HG03575 (cell line): ENCODE results near the gene RIBC2.
"Not testable (repeated sequence)": the region's sequence is repeated elsewhere in the genome, so short reads cannot be mapped to it uniquely, and the experiment has no call there.

Experiments
- ATAC-seq: cut with Tn5 transposase; IDR thresholded peaks from one replicate; pipeline ENCODE4 v1.9.1; 2021; ENCODE audit not compliant: unreplicated experiment, insufficient number of reproducible peaks, low FRiP score; ENCODE audit errors: extremely low read depth

Gene RIBC2

DNA sequence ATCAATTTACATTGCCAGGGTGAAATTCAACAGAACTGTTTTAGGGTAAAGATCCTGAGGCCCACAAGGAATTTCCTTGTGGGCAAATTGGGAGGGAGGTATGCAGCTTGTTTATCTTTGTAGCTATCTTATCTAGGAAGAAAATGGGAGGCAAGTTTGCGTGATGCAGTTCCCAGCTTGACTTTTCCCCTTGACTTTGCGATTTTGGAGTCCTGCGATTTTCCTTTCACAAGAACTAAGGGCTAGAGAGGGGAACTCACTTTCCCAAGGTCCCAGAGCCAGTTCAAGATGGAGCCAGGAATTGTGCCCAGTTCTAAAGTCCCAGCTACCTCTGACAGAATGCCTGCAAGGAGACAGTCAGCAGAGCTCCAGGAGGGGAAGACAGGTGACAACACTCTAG lies 30.7 kb downstream of the RIBC2 start:
- no peak for ATAC-seq

DNA sequence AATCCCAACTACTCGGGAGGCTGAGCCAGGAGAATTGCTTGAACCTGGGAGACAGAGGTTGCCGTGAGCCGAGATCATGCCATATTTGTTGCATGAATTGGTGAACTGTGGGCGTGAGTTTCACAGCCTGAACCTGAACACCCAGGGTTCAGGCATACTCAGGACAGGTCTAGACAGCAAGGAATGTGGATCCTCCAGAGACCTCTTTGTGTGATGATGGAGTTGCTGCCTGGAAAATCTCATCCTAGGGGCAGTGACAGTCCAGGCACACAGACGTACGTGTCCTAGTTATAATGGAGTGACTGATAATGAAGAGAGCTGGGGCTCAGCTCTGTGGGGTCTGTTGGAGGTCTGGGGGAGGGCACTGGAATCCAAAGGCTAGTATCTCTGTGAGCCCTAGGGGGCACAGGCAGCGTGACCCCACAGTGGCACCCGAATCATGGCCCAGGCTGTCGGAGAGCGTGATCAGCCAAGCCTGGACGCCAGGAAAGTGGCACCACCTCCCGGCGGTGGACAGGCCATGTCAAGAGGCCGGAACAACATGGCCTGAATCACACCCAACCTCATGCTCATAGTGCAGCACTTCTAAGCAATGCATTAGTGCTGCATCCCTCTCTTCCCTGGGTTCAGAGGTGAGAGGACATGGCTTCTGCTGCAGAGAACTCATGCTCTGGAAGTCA lies 31.7 kb downstream of the RIBC2 start:
- ATAC-seq, result no peak

- no peak for ATAC-seq
Observed at GRCh38 chr22:45446216-45446615, 32.7 kb downstream of the RIBC2 start.

- ATAC-seq, result not testable (repeated sequence)
Observed at GRCh38 chr22:45447596-45447995, 34.1 kb downstream of the RIBC2 start.

DNA sequence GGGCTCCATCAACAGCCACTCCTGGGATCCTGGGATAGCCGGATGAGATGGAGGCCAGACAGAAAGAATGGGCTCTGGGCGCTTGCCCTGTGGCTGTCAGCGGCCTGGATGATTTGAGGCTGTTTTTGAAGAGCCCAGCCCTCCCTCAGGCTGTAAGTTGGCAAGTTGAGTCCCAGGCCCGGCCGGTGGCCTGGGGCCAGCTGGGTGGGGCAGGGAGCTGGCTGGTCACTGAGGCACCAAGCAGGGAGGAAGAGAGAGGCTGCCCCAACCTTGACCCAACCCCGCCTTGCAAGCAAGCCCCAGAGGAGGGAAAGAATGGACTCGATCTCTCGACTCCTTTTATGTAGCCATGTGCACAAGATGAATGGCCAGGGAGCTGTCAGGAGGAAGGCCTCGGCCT lies 34.9 kb downstream of the RIBC2 start:
- no peak for ATAC-seq

- not testable (repeated sequence) for ATAC-seq
Observed at GRCh38 chr22:45449442-45449841, 35.9 kb downstream of the RIBC2 start.

GRCh38 chr22:45450101-45450785 lies 36.8 kb downstream of the RIBC2 start:
- ATAC-seq, result no peak

GRCh38 chr22:45450921-45451651 lies 37.6 kb downstream of the RIBC2 start:
- no peak for ATAC-seq

DNA sequence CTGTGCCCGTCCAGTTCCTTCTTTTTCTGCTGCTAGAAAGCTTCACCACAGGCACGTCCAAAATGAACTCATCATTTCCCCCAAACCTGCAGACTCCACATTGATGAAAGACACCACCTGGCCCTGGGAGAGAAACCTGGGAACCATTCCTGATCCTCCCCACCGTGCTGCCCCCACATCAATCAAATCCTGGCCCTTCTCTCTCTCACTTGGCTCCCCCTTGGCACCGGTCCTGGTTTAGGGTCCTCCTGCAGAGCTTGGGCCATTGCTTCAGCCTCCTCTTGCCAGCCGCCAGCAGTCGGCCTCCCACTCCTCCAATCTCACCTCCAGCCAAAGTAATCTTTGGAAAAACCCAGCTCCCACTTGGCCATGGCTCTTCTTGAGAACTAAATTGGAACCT lies 38.5 kb downstream of the RIBC2 start:
- ATAC-seq, result no peak

- ATAC-seq, result no peak
Observed at GRCh38 chr22:45452565-45453379, 39.3 kb downstream of the RIBC2 start.

GRCh38 chr22:45453764-45454163 lies 40.3 kb downstream of the RIBC2 start:
- ATAC-seq, result no peak

- no peak for ATAC-seq
Observed at GRCh38 chr22:45454275-45454674, 40.8 kb downstream of the RIBC2 start.

GRCh38 chr22:45455212-45455611 lies 41.7 kb downstream of the RIBC2 start:
- ATAC-seq, result no peak

DNA sequence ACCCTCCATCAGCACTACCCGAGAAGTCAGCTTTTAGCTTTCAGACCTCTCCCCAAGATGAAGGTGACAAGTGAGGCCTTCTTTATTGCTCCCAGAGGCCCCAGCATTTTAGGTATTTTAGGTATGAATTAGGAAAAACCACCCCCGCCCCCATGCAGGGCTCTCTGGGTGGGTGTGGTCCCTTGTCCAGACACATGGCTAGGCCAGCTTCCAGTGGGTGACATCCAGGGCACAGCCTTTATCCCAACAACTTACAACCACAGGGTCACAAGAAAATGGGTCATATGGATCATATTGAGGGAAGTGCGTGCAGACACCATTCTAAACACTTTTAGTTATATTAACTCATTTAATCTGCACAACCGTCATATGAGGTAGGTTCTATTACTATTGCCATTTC lies 42.1 kb downstream of the RIBC2 start:
- no peak for ATAC-seq

GRCh38 chr22:45456811-45457210 lies 43.3 kb downstream of the RIBC2 start:
- no peak for ATAC-seq

DNA sequence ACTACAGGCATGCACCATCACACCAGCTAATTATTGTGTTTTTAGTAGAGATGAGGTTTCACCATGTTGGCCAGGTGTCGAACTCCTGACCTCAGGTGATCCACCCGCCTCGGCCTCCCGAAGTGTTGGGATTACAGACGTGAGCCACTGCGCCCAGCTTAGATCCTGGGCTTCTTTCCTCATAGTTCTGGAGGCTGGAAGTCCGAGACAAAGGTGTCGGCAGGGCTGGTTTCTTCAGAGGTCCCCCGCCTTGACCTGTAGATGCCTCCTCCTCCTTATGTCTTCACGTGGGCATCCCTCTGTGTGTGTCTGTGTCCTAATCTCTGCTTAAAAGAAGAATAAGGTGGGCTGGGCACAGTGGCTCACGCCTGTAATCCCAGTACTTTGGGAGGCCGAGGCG lies 45.0 kb downstream of the RIBC2 start:
- ATAC-seq, result no peak

DNA sequence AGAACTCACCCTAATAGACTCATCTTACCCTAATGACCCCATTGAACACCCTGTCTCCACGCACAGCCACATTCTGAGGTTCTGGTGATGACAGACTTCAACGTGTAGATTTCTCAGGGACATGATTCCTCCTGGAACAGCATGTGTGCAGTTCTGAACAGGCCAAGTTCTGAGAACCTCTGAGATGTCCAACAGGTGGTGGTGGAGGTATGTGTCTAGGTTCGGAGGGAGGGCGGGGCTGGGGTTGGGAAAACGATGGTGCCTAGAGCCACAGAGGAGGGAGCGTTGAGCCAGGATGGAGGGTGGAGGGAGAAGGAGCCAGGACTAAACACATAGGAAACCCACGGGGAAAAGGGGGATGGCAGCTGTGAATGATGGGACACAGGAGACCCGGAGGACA lies 45.7 kb downstream of the RIBC2 start:
- no peak for ATAC-seq

DNA sequence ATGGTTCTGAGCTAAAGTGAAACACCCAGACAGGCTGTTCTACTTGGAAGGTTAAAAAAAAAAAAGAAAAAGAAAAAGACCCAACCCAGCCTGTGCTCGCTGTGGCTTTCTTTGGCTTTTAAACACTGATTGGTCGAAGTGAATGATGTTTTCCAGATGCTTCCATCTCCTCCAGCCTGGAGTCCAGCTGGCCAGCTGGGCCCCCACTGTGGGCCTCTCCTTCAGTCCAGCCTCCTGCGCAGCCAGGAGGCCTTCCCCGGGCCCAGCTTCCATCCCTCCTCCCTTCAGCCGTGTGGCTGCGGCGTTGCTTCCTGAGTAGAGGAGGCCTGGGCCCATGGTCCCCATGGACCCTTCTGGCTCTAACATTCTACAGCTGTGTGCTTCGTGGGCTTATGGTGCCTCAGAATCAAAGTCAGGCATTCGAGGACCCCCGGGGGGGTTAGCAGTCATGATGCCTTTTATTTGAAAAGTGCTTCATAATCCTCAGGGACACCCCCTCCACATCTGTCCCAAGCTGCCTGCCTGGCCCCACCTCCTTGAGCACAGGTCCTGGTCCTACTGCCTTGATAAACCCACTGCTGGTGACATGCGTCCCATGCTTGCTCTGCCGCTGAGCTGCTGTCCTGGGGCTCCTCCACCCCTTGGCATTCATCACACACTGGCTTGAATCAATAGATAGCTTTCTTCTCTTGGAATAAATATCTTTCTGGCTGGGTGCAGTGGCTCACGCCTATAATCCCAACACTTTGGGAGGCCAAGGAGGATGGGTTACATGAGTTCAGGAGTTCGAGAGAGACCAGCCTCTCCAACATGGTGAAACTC lies 47.0 kb downstream of the RIBC2 start:
- ATAC-seq, result no peak
